Brain pericyte (primary cell): ENCODE measurements around the gene ANO4.
"Not testable (repeated sequence)": the region's sequence is repeated elsewhere in the genome, so short reads cannot be mapped to it uniquely, and the experiment has no call there.

Experiments used
- DNase-seq: peaks from one replicate; pipeline ENCODE4 v3.0.0-alpha.2; 2012; ENCODE audit warnings: low read depth, low spot score

ANO4 gene

GRCh38 chr12:100868487-100868886 is 73.9 kb downstream of the ANO4 start:
- no peak for DNase-seq

GRCh38 chr12:100871195-100871734 is 76.7 kb downstream of the ANO4 start:
- DNase-seq: no peak

DNA sequence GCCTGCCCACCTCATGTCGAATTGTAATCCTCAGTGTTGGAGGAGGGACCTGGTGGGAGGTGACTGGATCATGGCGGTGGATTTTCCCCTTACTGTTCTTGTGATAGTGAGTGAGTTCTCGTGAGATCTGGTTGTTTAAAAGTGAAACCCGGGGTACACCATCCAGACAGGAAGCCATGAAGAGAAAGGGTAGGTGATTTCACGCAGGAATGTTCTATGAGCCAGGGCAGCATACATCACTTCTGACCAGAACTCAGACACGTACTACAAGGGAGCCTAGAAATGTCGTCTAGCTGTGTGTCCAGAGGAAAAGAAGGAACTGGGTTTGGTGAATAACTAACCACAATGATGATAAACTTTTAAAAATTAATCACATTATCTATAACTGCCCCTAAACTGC is 80.6 kb downstream of the ANO4 start:
- DNase-seq: no peak

DNA sequence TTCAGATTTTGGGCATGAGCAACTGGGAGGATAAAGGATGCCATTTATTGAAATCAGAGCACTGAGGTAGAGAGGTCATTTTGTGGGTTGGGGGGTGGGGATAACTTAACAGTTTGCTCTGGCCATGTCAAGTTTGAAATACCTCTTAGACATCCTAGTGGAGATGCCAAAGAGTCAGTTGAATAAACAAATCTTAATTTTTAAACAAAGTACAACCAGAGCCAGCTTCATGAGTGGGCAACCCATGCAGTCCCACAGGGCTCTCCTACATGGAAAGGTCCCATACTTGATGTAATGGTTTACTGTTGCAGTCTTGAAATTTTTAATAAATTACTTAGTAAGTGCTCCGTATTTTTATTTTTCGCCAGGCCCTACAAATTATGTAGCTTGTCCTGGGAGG is 81.2 kb downstream of the ANO4 start:
- no peak for DNase-seq

GRCh38 chr12:100877776-100878175 is 83.2 kb downstream of the ANO4 start:
- DNase-seq: no peak

GRCh38 chr12:100895192-100895591 is 100.6 kb downstream of the ANO4 start:
- DNase-seq: no peak

DNA sequence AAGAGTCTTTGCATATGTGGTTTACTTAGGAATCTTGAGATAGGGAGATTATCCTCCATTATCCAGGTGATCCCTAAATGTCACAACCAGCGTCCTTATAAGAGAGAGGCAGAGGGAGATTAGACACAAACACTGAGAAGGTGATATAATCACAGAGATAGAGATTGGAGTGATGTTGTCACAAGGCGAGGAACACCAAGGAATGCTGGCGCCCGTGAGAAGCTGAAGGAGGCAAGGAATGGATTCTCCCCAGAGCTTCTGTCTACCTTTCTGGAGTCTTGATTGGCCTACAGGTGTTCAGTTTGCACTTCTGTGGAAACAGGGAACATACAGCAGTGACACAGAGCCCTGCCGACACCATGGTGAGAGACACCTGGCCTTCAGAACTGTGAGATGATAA is 101.6 kb downstream of the ANO4 start:
- DNase-seq: no peak

- DNase-seq: no peak
Measured at GRCh38 chr12:100897240-100897639, 102.7 kb downstream of the ANO4 start.

- no peak for DNase-seq
Measured at GRCh38 chr12:100899301-100899700, 104.7 kb downstream of the ANO4 start.

GRCh38 chr12:100900808-100901207 is 106.2 kb downstream of the ANO4 start:
- no peak for DNase-seq

GRCh38 chr12:100901266-100901665 is 106.7 kb downstream of the ANO4 start:
- DNase-seq: no peak

DNA sequence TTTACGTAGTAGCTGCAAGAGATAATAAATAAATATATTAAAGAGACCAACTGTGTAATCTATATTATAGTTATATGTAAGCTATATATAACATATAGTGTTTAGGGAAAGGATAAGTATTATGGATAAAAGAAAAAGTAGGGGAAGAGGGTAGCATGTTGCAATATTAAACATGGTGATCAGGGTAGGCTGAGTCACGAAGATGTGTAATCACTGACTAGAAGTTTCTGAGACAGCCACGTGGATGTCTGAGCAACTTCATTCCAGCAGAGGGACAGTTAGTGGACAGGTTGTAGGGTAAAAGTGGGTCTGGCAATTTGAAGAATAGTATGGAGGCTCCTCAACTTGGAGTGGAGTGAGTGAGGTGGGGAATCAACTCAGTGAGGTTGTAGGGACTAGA is 109.7 kb downstream of the ANO4 start:
- DNase-seq: no peak

- no peak for DNase-seq
Measured at GRCh38 chr12:100908501-100908900, 113.9 kb downstream of the ANO4 start.

DNA sequence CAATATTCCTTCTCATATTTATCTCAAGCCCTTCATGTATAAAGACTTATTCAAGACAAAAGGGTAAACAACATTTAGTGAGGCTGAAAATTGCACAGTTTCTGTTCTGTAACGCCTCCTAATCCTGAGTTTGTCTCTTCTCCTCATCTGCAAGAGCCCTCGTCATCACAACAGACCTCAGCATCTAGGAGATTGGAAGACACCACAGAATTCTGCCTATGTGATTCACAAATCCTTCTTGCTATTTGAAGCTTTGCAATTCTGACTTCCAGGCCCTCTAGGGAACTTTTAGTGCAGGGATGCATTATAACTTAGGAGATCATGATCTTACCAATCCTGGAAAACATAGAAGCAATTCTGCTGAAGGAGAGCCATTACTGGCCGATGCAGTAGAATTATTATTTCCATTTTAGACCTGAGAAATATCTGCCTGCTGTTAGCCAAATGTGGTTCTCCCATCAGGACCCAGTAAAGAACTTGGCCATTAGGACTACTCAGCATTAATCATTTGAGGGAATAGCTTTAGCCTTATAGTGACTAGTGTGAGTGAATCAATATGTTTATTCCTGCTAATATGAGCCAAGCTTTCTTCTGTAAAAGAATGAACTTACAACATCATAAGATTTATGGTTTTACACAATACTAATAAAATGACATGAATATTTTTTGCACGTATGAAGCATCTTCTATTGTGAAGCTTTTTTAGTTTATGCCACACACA is 119.5 kb downstream of the ANO4 start:
- DNase-seq: no peak

DNA sequence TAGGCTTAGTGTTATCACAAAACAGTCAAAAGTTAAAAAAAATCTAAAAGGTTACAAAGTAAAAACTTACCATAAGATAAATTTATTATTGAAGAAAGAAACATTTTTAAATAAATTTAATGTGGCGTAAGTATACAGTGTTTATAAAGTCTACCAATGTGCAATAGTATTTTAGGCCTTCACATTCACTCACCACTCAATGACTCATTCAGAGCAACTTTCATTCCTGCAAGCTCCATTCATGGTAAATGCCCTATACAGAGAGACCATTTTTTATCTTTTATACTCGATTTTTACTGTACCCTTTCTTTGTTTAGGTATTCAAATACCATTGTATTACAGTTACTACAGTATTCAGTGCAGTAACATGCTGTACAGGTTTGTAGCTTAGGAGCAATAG is 124.5 kb downstream of the ANO4 start:
- DNase-seq: no peak

DNA sequence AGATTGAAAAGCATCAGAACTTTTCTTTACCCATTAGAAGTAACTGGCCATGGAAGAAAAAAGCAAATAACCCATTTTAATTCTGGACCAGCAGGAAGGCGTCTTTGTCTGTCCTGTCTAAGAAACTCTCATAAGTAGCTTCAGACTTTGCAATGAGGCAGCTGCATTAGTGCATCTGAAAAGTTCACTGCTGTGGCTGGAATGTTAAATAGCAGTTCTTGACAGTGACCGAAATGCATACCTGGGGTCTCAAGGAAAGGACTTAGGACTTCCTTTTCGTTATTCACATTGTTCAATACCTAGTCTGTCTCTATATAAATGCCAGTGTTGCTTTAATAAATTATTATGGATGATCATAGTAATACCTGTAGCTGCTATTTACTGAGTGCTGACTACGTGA is 125.9 kb downstream of the ANO4 start:
- no peak for DNase-seq

- no peak for DNase-seq
Measured at GRCh38 chr12:100926669-100927248, 132.2 kb downstream of the ANO4 start.

GRCh38 chr12:100927826-100928225 is 133.2 kb downstream of the ANO4 start:
- no peak for DNase-seq

GRCh38 chr12:100932571-100932970 is 138.0 kb downstream of the ANO4 start:
- DNase-seq: no peak

DNA sequence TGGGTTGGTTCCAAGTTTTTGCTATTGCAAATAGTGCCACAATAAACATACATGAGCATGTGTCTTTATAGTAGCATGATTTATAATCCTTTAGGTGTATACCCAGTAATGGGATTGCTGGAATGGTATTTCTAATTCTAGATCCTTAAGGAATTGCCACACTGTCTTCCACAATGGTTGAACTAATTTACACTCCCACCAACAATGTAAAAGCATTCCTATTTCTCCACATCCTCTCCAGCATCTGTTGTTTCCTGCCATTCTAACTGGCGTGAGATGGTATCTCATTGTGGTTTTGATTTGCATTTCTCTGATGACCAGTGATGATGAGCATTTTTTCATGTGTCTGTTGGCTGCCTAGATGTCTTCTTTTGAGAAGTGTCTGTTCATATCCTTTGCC is 139.0 kb downstream of the ANO4 start:
- not testable (repeated sequence) for DNase-seq

- no peak for DNase-seq
Measured at GRCh38 chr12:100935929-100936328, 141.4 kb downstream of the ANO4 start.

DNA sequence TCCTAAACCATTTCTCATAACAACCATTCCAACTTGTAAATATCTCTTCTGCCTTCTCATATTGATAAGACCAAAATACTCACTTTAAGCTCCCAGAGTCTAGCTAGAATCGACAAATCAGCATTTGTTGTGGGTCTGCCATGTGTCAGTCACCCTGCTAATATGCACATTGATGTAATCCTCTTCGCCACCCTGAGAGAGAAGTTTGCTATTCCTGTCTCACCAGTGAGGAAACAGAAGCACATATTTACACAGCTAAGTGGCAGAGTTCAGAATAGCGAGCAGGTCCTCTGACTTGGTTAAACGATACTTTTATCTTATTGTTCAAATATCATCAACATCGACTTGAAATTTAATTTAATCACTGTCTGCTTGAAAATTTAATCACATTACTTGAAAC is 142.1 kb downstream of the ANO4 start:
- no peak for DNase-seq

- no peak for DNase-seq
Measured at GRCh38 chr12:100940503-100940902, 145.9 kb downstream of the ANO4 start.
